GM12864 (cell line): ENCODE data around the gene TRPM8.
A peak's percentile ranks its signal among the peaks of the same experiment; 100 is the strongest.

Experiments
- DNase-seq: peaks from one replicate; pipeline ENCODE4 v3.0.0-alpha.2; 2011; ENCODE audit warnings: low read depth
- H3K4me3 ChIP-seq: 2 replicates; pipeline ENCODE4 v1.5.1; 2011; ENCODE audit warnings: mild to moderate bottlenecking, low read depth, low read length, control low read depth
- TF ChIP-seq, protein P1 (sequence below): IDR thresholded peaks from 2 replicates; pipeline ENCODE4 v1.5.1; 2011; ENCODE audit warnings: low read depth, mild to moderate bottlenecking, moderate library complexity, low read length, control low read depth, inconsistent platforms; ENCODE audit errors: missing control alignments

TRPM8 gene

DNA sequence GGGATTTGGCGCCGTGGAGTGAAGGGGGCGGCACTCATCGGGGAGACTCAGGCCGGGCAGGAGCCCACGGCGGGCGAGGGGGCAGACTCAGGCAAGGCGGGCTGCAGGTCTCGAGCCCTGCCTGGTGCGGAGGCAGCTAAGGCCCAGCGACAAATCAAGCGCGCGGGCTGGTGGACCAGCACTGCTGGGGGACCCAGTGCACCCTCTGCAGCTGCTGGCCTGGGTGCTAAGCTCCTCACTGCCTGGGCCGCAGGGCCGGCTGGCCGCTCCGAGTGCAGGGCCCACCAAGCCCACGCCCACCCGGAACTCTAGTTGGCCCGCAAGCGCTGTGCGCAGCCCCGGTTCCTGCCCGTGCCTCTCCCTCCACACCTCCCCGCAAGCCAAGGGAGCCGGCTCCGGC, 107.1 kb downstream of the TRPM8 start:
- no peak for DNase-seq
- no peak overlapping the region for H3K4me3 ChIP-seq
- TF ChIP-seq, protein P1, sequence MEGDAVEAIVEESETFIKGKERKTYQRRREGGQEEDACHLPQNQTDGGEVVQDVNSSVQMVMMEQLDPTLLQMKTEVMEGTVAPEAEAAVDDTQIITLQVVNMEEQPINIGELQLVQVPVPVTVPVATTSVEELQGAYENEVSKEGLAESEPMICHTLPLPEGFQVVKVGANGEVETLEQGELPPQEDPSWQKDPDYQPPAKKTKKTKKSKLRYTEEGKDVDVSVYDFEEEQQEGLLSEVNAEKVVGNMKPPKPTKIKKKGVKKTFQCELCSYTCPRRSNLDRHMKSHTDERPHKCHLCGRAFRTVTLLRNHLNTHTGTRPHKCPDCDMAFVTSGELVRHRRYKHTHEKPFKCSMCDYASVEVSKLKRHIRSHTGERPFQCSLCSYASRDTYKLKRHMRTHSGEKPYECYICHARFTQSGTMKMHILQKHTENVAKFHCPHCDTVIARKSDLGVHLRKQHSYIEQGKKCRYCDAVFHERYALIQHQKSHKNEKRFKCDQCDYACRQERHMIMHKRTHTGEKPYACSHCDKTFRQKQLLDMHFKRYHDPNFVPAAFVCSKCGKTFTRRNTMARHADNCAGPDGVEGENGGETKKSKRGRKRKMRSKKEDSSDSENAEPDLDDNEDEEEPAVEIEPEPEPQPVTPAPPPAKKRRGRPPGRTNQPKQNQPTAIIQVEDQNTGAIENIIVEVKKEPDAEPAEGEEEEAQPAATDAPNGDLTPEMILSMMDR, result no peak

DNA sequence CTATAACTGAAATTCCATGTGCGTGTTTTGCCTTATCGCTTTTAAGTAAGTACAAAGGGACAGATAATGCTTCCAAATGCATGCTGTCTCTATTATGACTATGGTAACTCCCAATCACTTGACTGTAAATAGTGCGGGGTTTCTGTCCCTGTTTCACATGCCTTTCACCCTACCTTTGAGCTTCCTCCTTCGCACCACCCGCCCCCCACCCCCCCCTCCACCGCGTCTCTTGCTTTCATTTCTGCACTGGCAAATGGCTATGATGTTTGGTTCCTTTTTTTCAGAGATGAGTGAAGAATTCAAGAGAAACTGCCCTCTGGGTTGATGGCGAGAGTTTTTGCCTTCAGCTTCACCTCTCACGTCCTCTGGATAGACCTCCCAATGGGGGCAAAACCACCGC, 108.3 kb downstream of the TRPM8 start:
- H3K4me3 ChIP-seq, result no peak overlapping the region
- TF ChIP-seq, protein P1, result no peak
- peak; percentile 7 for DNase-seq

DNA sequence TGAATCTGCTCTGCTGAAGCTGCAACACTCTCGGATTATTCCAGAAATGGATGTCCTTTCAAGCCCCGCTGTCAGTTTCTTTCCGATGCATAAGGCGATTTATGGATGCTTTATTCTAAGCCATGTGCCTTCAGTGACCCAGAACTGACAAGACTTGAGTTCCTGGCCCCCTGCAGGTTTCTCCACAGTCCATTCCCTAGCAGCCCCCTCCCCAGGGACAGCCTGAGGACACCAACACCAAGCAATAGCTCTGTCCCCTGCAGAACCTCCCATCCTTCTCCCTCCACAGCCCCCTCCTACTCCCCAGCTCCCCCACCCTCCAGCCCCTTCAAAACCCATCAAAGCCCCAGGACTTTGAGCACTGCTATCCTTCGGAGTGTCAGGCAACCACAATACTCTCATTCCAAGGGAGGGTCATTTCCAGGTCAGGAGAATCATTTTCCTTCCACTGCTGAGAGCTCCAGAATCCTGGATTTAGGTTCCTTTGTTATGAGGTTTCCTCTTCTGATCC, 108.8 kb downstream of the TRPM8 start:
- H3K4me3 ChIP-seq, result no peak overlapping the region
- no peak for DNase-seq
- TF ChIP-seq, protein P1, result no peak

DNA sequence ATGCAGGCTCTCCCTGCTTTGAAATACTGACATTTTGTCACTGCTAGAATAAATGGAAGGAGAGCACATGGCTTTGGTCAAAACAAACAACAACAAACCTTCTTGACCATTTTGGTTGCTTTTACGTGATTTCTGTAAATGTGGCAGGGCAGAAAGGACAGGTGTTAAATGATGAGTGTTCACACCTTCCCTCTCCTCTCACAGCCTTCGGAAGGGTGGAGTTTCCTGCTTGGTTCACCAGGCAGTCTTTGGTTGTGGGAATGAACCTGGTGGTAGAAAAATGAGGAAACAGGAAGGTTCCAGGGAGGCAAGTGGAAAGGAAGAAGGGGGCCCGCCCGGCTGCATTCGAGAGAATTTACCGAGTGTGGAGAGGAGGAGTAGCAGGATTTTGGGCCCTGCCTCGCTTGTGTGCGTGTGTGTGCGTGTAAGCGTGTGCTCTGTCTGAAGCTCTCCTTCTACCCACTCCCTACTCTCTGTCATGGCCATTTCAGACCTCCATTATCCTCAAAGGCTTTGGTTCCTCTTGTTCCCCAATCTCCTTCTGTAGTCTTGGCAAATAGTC, 109.6 kb downstream of the TRPM8 start:
- DNase-seq, result no peak
- TF ChIP-seq, protein P1, result no peak

DNA sequence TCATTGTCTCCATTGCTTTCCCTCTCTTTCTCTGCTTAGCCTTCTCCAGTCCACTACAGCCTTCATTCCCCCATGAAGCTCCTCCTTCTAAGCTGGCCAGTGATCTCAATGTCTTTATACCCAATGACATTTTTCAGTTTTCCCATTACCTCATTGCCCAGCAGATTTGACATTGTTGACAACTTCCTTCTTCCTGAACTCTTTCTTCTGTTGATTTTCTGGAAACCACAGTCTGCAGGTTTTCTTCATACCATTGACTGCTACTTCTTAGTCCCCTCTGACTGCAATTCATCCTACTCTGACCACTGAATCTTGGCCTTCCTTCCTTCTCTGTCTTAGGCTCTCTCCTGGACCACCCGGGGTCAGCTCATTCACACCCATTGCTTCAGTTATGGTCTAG, 110.5 kb downstream of the TRPM8 start:
- no peak overlapping the region for H3K4me3 ChIP-seq
- TF ChIP-seq, protein P1, result no peak
- no peak for DNase-seq

More for the DNA sequence above, 109.6 kb downstream of the TRPM8 start:
- no peak overlapping the region for H3K4me3 ChIP-seq

DNA sequence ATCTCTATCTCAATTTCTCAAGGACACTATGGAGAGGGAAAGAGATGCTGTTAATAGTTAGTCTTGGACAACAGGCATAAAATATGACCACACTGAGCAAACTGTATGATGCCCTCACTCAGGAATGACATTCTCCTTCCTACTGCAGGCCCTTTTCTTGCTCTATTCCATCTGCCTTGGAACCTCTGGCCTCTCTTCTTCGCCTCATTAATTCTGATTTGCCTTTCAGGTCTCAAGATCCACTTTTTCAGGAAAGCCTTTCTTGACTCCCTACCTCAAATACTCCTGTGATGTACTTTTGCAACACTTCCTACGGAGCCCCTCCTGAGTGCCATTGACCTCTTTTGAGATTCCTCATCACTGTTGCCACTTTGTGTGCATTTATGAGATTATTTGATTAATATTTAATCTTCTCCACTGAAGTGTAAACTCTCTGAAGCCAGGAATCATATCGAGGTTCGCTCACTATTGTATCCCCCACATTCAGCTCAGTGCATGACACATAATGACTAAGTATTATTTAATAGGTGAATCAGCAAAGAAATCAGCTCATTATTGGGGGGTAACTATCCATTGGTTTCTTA, 112.1 kb downstream of the TRPM8 start:
- TF ChIP-seq, protein P1, result no peak
- DNase-seq, result no peak
- no peak overlapping the region for H3K4me3 ChIP-seq

DNA sequence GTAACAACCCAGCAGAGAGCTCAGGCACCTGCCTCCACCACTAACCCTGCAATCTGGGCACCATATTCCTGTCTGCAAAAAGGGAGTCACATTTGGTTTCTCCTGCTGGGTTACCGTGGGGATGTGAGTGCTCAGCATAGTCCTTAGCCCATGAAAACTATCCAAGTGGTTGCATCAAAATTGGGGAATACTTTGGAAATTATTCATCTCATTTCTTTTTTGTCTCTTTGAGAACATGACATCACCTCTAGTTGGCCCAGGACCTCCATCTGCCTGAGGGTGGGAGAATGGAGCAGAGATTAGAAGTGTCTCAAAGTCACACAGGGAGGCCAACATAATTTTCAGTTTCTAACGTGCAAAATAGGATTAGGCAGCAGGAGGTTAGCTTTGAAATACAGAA, 114.0 kb downstream of the TRPM8 start:
- TF ChIP-seq, protein P1, result no peak
- no peak for DNase-seq
- no peak overlapping the region for H3K4me3 ChIP-seq
